Measurements from ENCODE around the gene ACP3.
"Not testable (repeated sequence)": the region's sequence is repeated elsewhere in the genome, so short reads cannot be mapped to it uniquely, and the experiment has no call there.

The ACP3 gene, protein sequence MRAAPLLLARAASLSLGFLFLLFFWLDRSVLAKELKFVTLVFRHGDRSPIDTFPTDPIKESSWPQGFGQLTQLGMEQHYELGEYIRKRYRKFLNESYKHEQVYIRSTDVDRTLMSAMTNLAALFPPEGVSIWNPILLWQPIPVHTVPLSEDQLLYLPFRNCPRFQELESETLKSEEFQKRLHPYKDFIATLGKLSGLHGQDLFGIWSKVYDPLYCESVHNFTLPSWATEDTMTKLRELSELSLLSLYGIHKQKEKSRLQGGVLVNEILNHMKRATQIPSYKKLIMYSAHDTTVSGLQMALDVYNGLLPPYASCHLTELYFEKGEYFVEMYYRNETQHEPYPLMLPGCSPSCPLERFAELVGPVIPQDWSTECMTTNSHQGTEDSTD

DNA sequence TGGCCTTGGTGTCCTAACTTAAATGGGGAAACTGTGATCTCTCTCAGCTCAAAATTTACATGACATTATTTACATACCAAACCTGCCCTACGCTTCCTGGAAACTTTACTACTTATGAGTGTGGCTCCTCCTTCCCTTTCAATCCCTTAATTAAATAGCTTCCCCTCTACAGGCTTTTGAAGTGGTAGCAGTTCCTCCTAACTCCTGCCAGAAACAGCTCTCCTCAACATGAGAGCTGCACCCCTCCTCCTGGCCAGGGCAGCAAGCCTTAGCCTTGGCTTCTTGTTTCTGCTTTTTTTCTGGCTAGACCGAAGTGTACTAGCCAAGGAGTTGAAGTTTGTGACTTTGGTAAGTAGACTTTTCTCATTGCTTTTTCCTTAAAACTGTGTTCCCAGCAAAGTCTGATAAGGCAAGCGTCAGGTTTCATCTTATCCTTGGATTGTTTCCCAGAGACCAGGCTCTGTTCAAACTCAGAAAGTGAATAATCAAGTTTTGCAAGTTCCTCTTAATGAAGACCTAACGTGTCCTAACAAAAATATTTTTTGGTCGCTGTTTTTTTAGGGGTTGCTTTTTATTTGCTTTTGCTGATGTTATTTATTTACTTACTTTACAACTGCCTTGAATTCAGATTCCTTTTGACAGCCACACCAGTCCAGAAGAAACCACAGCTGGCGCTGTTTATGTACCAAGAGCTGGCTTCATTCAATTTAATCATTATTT is at the start of gene ACP3:
Gene ACP3, plus strand, starts transcription at position 179 of the 720 bp plus-strand sequence. Its CDS starts 50 bp downstream, at position 229.
- DNase-seq: peak; percentile 69

DNA sequence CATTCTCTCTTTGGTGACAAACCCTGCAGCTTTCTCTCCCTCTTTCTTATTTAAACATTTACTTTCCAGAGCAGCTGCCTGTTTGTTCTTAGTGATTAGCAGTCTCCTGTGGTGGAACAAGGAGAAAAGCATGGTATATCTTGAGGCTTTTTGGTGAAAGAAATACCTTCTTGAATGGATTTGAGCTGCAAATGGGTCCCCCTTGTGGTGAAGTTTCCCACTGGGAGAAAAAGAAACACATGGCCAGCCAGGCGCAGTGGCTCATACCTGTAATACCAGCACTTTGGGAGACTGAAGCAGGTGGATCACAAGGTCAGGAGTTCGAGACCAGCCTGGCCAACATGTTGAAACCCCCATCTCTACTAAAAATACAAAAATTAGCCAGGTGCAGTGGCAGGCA is 48.3 kb upstream of the ACP3 start:
- peak; percentile 43 for DNase-seq

DNA sequence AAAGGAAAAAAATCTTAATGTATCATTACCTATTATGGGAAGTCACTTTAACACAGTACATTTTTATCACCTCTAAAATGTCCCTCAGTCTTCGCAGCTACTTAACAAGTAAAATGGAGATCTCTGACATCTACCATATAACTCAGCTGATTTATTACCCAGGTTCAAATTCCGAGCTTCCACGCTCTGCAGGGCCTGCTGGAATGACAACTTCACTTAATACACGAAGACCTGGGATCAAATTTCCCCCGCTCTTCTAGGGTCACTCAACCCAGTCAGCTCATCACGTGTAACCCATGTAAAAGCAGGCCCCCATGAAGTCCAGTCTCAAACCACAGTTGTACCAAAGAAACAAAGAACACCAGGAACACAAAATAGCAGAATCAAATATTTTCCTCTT is 44.2 kb upstream of the ACP3 start:
- no peak for DNase-seq

DNA sequence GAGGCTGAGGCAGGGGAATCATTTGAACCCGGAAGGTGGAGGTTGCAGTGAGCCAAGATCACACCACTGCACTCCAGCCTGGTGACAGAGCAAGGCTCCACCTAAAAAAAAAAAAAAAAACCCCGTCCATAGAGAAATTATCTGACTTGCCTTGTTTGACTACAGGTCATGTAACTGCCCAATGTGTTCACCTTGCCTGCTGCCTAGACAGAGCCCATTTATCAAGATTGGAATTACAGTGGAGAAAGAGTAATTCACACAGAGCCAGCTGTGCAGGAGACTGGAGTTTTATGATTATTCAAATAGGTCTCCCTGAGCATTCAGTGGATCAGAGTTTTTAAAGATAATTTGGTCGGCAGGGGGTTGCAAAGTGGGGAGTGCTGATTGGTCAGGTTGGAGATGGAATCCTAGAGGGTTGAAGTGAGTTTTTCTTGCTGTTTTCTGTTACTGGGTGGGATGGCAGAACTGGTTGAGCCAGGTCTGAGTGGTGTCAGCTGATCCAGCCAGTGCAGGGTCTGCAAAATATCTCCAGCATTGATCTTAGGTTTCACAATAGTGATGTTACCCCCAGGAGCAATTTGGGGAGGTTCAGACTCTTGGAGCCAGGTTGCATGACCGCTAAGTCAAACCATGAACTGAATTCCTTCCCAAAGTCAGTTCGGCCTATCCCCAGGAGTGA is 40.8 kb upstream of the ACP3 start:
- no peak for DNase-seq

DNA sequence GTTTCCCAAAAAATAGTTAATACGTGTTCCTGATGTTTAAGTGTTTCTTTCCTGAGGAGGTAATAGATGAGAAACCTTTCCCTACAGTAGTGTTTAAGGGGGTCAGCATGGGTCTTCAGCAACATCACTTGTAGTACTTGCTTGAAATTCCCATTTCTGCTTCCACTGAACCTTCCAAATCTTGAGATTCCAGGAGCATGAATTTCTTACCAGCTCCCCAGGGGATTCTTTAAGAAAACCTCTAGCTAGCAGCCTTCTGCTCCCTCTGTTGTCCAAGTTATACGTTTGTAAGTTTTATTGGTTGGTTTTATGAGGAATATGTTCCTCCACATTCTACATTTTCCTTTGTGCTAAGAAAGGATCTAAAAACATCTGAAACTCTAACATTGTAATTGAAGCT is 38.2 kb upstream of the ACP3 start:
- DNase-seq: no peak

DNA sequence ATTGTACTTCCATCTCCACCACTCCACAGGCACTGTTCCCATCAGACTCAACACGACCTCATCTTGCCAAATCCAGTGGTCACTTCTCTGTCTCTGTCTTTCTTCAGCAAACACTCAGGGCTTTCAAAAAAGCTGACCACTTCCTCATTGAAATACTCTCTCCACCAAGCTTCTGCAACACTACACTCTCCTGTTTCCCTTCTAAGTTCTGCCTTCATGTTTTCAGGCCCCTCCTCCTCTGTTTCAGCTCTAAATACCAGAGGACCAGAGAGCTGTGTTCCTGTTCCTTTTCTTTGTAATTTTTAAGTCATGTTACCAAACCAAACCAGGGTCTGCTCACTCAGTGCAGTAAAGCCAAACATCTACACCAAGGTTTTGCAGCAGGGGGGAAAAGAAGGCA is 33.8 kb upstream of the ACP3 start:
- DNase-seq: peak; percentile 35

DNA sequence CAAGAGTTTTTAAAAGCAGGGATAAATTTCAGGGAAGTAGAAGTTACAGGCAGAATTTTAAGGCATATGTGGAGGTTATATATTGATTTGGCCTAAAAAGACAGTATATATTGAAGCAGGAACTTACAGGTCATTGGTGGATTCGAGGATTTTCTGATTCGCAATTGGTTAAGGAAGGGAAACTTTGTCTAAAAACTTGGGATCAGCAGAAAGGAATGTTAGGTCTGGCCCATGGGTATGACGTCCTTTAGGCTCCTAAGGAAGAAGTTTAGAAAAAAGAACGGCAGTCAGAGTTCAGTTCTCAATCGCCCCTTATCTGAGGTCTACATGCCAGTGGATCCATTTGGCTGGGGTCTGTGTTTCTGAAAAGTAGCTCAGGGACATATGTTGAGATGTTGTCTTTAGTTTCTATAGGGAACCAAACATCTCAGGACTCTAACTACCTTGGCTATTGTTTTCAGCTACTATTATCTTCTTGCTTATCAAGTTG is 33.2 kb upstream of the ACP3 start:
- DNase-seq: no peak

DNA sequence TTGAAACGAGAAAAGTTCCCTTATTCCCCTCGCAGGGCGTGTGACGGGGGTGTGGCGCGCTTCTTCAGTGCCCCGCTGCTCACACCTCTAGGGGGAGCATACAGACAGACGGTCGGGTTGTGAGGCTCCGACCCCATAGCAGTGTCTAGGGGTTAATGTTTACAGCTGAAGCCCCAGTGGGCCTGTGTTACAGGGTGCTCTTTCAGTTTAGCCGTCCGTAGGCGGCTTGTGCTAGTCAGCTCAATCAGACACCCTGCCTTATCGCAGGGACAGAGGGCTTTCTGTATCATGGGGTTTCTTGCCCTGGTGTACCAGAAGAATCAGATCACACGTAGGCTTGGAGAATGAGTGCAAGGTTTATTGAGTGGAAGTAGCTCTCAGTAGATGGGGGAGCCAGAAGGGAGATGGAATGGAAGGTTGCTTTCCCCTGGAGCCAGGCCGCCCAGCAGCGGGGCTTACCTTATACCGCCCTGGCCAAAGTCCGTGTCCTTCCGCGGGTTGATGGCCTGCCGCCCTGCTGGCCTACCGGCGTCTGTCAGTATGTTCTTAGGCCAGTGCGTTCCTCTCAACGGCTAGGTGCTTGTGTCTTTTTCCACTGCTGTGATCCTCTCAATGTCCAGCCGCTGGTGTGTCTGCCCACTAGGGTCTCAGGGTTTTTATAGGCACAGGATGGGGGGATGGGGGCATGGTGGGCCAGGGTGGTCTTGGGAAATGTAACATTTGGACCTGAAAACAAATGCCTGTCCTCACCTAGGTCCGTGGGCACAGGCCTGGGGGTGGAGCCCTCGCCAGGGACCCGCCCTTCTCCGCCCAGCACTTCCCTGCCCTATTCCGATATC is 32.2 kb upstream of the ACP3 start:
- no peak for DNase-seq

DNA sequence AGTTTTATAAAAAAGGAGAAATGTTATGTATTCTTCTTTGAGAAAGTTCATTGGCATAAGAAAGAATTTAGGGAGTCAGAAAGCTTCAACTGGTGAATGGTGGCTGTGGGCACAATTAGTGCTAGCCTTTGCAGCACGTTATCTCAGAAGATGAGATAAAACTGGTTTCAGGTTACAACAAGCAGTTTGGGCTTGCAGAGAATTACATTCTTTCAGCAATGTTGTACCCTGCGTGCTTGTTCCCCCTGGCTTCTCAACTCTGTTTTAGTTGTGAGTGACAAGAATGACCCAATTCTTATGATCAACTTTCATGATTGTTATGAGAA is 31.6 kb upstream of the ACP3 start:
- no peak for DNase-seq

DNA sequence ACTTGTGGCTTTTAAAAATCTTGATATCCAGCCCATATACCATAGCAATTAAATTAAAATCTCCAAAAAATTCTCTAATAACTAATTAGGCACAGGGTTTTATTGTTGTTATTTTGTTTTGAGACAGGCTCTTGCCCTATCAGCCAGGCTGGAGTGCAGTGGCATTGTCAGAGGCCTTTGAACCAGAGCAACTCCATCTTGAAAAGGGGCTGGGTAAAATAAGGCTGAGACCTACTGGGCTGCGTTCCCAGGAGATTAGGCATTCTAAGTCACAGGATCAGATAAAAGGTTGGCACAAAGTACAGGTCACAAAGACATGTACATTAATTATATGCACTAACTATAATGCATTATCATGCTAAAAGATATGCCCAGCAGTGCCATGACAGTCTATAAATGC is 31.2 kb upstream of the ACP3 start:
- DNase-seq: no peak

DNA sequence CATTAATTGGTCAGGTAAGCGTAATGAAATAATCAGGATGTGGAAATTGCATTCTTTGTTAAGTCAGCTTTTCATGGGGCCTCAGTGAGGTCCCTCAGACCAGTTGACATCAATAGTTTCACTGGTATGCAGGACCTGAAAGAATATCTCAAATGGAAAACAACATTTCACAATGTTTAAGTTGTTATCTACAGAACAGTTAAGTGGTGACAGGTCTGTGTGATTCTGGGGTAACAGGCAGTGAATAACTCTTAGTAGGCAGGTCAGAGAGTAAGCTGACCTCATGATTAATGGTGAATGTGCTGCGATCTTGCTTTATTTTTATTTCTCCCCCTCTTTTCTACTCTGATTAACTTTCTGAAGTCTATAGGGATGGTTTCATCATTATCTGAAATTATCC is 28.9 kb upstream of the ACP3 start:
- DNase-seq: peak; percentile 87

DNA sequence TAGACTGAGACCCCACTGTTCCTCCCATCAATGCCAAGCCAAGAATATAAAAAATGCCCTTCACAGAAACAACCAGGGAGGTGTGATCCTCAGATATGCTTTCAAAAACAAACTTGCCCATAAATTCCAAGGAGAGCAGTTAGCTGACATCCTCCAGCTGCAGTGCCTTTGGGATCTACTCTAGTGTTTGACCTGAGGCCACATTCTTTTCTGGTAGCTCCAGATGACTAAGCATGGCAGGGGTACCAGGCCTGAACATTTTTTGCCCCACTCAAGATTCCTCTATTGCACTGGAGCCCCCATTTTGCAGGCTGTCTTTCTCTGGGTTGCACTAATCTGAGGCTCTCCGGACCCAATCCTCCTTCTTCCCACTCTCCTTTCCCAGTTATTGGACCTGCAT is 27.9 kb upstream of the ACP3 start:
- DNase-seq: peak; percentile 80

DNA sequence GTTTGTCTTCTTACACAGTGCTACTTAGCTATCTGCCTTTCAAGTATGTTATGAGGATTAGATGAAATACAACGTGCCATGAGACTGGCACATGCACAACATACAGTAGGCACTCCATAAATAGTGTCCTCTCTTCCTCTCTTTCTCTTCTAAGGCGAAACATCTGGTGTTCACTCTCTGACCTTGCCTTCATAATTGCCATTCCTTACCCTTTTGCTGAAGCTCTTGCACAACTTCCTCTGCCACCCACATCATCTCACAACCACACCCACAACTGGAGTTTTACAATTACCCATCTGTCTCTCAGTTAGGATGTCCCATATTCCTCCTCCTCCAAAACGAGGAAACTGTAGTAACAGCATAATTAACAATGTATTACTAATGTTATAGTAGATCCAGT is 26.4 kb upstream of the ACP3 start:
- DNase-seq: peak; percentile 94

DNA sequence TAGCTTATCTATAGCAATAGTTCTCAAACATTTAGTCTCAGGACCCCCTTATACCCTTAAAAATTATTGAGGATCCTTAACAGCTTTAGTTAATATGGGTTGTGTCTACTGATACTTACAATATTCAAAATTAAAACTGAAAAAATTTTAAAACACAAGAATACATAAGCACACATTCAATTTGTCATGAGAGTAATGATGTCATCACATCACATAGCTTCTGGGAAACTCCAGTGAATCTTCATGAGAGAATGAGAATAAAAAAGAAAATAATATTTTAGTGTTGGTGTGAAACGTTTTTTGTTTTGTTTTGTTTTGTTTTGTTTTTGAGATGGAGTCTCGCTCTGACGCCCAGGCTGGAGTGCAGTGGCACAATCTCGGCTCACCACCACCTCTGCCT is 25.2 kb upstream of the ACP3 start:
- DNase-seq: peak; percentile 4

DNA sequence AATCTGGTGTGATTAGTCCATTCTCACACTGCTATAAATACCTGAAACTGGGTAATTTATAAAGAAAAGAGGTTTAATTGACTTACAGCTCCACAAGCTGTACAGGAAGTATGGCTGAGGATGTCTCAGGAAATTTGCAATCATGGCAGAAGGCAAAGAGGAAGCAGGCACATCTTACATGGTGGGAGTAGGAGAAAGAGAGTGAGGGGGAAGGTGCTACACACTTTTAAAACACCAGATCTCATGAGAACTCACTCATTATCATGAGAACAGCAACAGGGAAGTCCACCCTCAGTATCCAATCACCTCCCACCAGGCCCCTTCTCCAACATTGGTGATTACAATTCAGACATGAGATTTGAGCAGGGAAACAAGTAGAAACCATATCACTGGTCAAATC is 24.0 kb upstream of the ACP3 start:
- no peak for DNase-seq

DNA sequence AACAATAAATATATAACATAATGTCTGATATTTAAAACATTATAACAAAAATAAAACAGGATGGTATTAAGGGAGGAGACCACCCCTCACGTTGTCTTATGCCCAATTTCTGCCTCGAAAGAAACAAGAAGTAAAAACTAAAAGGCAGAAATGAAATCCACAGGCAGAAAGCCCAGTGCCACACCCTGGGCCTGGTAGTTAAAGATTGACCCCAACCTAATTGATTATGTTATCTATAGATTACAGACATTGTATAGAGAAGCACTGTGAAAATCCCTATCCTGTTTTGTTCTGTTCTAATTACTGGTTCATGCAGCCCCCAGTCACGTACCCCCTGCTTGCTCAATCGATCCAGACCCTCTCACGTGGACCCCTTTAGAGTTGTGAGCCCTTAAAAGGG is 22.3 kb upstream of the ACP3 start:
- no peak for DNase-seq

DNA sequence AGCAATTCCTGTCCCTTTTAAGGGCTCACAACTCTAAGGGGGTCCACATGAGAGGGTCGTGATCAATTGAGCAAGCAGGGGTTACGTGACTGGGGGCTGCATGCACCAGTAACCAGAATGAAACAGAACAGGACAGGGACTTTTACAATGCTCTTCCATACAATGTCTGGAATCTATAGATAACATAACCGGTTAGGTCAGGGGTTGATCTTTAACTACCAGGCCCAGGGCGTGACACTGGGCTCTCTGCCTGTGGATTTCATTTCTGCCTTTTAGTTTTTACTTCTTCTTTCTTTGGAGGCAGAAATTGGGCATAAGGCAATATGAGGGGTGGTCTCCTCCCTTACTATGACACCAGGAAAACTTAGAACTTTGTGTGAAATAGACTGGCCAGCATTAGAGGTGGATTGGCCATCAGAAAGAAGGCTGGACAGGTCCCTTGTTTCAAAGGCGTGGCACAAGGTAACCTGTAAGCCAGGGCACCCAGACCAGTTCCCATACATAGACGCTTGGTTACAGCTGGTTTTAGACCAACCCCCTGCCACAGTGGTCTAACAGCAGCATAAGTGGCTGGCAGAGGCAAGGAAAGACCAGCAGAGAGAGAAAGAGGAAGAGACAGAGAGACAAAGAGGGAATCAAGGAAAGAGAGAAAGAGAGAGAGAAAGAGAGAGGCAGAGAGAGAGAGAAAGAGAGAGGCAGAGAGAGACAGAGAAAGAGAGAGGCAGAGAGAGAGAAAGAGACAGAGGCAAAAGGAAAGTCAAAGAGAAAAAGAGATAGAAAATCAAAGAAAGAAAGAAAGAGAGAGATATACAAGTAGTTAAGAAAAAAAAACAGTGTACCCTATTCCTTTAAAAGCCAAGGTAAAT is 13.6 kb upstream of the ACP3 start:
- DNase-seq: not testable (repeated sequence)

DNA sequence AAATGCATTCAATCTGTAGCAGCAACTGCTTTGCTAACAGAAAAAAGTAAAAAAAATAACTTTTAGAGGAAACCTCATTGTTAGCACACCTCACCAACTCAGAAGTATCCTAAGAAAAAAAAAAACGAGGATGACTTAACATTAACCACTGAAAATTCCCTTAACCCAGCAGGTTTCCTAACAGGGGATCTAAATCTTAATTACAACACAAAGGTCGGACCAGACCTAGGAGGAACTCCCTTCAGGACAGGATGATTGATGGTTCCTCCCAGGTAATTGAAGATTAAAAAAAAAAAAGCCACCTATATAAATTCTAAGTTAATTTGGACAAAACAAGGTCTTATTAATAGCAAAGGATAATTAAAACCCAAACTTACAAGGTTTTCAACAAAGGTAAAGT is 12.9 kb upstream of the ACP3 start:
- not testable (repeated sequence) for DNase-seq

DNA sequence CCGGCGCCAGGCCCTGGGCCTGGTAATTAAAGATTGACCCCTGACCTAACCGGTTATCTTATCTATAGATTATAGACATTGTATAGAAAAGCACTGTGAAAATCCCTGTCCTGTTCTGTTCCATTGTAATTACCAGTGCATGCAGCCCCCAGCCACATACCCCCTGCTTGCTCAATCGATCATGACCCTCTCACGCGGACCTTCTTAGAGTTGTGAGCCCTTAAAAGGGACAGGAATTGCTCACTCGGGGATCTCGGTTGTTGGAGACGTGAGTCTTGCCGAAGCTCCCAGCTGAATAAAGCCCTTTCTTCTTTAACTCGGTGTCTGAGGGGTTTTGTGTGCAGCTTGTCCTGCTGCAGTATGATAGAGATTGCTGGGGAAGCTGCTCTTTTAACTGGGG is 7.2 kb upstream of the ACP3 start:
- not testable (repeated sequence) for DNase-seq

DNA sequence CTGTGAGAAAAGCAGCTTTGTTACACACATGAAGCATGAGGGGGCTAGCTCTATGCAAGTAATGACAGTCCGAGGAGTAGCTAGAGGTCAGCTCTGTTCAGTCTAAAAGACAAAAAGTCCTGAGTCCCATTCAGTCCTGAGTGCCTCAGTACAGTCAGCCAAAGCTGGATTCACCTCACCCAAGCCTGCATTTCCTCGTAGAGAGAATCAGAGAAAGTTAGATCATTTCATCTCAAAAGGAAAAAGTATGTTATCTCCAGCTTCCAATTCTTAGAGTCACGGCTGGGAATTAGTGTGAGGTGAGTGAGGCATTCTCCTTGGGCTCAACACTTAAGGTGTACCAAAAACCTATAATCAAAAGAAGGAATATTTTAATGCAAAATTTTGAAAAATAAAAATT is 5.9 kb upstream of the ACP3 start:
- no peak for DNase-seq

DNA sequence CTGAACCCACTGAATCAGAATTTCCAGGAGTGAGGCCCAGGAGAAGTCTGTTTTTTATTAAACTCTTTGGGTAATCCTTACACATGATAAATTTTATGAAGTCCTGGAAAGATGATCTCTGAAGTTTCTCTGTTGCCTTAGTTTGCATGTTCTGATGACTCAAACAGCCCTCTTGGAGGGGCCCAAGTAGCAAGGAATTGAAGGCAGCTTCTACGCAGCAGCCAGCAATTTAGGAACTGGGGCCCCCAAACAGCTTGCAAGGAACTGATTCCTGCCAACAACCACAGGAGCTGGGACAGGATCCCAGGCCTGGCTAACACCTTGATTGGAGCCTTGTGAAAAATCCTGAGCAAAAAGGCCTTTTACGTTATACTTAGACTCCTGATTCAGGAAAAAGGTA is 5.4 kb upstream of the ACP3 start:
- DNase-seq: no peak

DNA sequence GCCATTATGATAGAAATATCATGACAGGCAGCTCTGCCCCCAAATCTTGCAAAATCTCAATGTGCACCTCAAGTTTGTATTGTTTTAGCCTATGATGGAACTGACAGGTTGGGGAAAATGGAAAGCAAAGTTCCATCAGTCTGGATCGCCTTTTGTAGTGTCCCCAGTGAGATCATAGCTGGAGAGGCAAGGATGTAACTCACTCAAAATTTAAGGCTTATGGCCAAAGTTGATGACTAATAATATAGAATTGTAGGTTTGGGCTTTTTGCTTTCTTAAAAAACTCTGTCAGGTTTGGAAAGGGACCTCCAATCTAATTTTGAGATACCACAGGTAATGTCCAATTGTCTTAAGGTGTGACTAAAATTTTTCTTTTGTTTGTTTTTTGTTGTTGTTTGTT is 1.4 kb upstream of the ACP3 start:
- peak; percentile 64 for DNase-seq
